ENCODE results near the gene C1orf50. TPM values are rescaled to one million over a fixed set of nuclear protein-coding genes. Genes with fewer than 3 reads are reported as not detected.

The C1orf50 gene
- total RNA-seq, 1 experiment from 2014 or later: 7.7 TPM

DNA sequence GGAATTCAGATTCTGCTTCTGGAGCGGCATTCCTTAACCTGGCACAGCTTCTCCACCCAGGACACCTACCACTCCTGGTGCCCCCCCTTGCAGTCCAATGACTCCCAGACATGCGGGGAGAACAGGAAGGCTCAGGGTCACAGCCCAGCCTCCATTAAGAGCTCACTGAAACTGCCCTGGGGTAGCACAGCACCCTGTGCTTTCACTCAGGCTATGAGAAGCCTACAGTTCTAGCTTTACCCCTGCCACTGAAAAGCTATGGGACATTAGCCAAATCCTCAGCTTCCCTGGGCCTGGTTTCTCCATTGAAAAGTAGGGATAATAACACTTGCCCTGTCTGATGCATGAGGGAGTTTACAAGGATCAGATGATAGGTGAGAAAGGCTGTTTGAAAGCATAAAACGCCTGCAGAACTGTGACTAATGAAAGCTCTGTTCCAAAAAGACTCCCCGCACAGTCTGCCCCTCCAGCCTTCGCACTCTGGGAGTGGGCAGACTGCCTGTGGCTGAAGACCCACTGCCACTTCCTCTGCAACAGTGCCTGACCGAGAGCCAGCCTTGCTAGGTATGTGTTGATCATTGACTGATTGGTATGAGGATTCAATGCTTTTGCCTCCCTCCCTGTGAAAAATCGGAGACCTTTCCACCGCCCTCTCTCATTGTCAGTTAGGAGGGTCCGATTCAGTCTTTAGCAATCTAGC, 24.3 kb upstream of the C1orf50 start:
- no peak overlapping the region for H3K14ac ChIP-seq (ENCODE audit: insufficient read depth, low read length)
- no peak overlapping the region for H3K4me2 ChIP-seq (ENCODE audit: insufficient read depth, insufficient read length, low read length)

More for the DNA sequence above, 24.3 kb upstream of the C1orf50 start:
- Histone ChIP-seq H2BK120ac (ENCODE audit: low read depth, low read length, poor library complexity, severe bottlenecking) (no peak overlapping the region), H3K4ac (ENCODE audit: low read depth, low read length) (no peak overlapping the region), H3K27ac (ENCODE audit: insufficient read length, low read depth, low read length) (no peak overlapping the region), H3K9ac (ENCODE audit: extremely low read depth, insufficient read length, low read length) (no peak overlapping the region), H4K20me1 (ENCODE audit: control insufficient read depth, insufficient read depth, insufficient read length) (no peaks in the 10 kb centered on the region), H3K79me1 (ENCODE audit: insufficient read depth, low read depth, low read length, poor library complexity, severe bottlenecking) (no peaks in the 10 kb centered on the region), H4K91ac (ENCODE audit: insufficient read length, low read depth, low read length) (no peak overlapping the region), H2BK5ac (ENCODE audit: insufficient read length, low read length) (no peak overlapping the region), H3K18ac (ENCODE audit: insufficient read length, low read depth, low read length) (no peak overlapping the region), H3T11ph (ENCODE audit: low read length) (no peak overlapping the region), H2AFZ (ENCODE audit: low read length) (no peak overlapping the region), H4K8ac (replicated peaks; ENCODE audit: insufficient read length, low read depth, low read length) (no peak overlapping the region), H3K23ac (ENCODE audit: insufficient read length, low read depth, low read length) (no peak overlapping the region), H3K9me3 (ENCODE audit: control insufficient read depth, low read depth, low read length) (no peaks in the 10 kb centered on the region), H3K79me2 (ENCODE audit: insufficient read depth, low read length) (no peaks in the 10 kb centered on the region), H2BK20ac (ENCODE audit: low read depth, low read length, poor library complexity, severe bottlenecking) (no peak overlapping the region), H2BK15ac (ENCODE audit: low read depth, low read length) (no peak overlapping the region), H3K56ac (ENCODE audit: insufficient read length, low read depth, low read length) (no peak overlapping the region), H2AK5ac (ENCODE audit: insufficient read length, low read length) (no peak overlapping the region), H4K5ac (ENCODE audit: insufficient read length, low read depth, low read length) (no peak overlapping the region), H3K27me3 (ENCODE audit: insufficient read depth, low read length) (no peaks in the 10 kb centered on the region), H3K4me1 (ENCODE audit: insufficient read depth, low read length) (no peaks in the 10 kb centered on the region; the same call in 1 of the 2 replicates), H2BK12ac (ENCODE audit: insufficient read length, low read depth, low read length) (no peak overlapping the region), H3K23me2 (ENCODE audit: insufficient read length, low read depth, low read length, poor library complexity, severe bottlenecking) (no peaks in the 10 kb centered on the region)
- Mint-ChIP-seq H3K4me3 (no peak overlapping the region), H3K4me1 (peaks cover 43 to 51% of the 10 kb centered on the region in 2 experiments), H3K27ac (peak overlapping the region in 1 of 3 experiments; percentile 6; a peak in 1 of 7 replicates), H3K9me3 (no peaks in the 10 kb centered on the region), H3K27me3 (ENCODE audit: low read depth) (no peaks in the 10 kb centered on the region; the same call in 1 of the 2 replicates), H3K36me3 (ENCODE audit: insufficient read depth in 1 of 3, low read depth in 3 of 3) (peaks cover 4 to 17% (median 17%) of the 10 kb centered on the region in 3 experiments; a peak in 6 of 7 replicates)
- WGBS (ENCODE audit: extremely low coverage, insufficient read length, low lambda C conversion rate): no CpG with 5 or more reads among the region's 9 CpGs
- DNase-seq: peak; percentile 25
- TF ChIP-seq, protein P1, sequence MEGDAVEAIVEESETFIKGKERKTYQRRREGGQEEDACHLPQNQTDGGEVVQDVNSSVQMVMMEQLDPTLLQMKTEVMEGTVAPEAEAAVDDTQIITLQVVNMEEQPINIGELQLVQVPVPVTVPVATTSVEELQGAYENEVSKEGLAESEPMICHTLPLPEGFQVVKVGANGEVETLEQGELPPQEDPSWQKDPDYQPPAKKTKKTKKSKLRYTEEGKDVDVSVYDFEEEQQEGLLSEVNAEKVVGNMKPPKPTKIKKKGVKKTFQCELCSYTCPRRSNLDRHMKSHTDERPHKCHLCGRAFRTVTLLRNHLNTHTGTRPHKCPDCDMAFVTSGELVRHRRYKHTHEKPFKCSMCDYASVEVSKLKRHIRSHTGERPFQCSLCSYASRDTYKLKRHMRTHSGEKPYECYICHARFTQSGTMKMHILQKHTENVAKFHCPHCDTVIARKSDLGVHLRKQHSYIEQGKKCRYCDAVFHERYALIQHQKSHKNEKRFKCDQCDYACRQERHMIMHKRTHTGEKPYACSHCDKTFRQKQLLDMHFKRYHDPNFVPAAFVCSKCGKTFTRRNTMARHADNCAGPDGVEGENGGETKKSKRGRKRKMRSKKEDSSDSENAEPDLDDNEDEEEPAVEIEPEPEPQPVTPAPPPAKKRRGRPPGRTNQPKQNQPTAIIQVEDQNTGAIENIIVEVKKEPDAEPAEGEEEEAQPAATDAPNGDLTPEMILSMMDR (conservative IDR thresholded peaks at IDR 0.05): no peak
